ENCODE data around the gene ADAMTS14. TPM values are rescaled to one million over a fixed set of nuclear protein-coding genes. Genes with fewer than 3 reads are reported as not detected.

Gene ADAMTS14
- total and polyA plus RNA-seq, 11 donors = 0.11 to 3.8 (median 0.37) TPM; not detected in 1

DNA sequence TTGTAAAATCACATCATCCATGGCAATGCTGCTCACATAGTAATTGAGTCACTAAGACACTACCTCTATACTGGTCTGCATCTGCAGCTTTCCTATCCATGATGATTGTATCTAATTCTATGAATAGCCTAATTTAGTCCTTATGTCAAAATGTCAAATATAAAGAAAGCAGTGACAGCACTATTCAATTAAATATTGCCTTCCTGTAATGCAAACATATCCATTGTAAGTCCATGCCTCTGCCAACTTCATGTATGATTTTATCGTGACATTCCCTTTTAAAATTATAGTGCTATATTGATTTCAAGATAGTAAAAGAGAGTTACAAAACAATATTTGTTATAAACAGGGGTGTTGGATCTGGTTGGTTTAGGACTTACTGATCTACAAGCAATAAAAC is 138.7 kb downstream of the ADAMTS14 start:
- TF ChIP-seq POLR2A (IDR thresholded peaks at IDR 0.05) = no peak
- TF ChIP-seq, protein P1, sequence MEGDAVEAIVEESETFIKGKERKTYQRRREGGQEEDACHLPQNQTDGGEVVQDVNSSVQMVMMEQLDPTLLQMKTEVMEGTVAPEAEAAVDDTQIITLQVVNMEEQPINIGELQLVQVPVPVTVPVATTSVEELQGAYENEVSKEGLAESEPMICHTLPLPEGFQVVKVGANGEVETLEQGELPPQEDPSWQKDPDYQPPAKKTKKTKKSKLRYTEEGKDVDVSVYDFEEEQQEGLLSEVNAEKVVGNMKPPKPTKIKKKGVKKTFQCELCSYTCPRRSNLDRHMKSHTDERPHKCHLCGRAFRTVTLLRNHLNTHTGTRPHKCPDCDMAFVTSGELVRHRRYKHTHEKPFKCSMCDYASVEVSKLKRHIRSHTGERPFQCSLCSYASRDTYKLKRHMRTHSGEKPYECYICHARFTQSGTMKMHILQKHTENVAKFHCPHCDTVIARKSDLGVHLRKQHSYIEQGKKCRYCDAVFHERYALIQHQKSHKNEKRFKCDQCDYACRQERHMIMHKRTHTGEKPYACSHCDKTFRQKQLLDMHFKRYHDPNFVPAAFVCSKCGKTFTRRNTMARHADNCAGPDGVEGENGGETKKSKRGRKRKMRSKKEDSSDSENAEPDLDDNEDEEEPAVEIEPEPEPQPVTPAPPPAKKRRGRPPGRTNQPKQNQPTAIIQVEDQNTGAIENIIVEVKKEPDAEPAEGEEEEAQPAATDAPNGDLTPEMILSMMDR (IDR thresholded peaks at IDR 0.05) = no peak
- Histone ChIP-seq H3K4me3 (no peak overlapping the region), H3K9me3 (no peaks in the 10 kb centered on the region), H3K27ac (no peak overlapping the region), H3K27me3 (no peaks in the 10 kb centered on the region), H3K4me1 (peaks cover 0 to 14% (median 7%) of the 10 kb centered on the region in 12 donors), H3K36me3 (no peaks in the 10 kb centered on the region)
- ATAC-seq (no peak), DNase-seq (no peak)
- intact Hi-C loops (cut with DNase I) = no loop called here
- WGBS, 4 donors = 0 to 55% (median 23%) methylated on average over 1 of the region's 1 CpG

DNA sequence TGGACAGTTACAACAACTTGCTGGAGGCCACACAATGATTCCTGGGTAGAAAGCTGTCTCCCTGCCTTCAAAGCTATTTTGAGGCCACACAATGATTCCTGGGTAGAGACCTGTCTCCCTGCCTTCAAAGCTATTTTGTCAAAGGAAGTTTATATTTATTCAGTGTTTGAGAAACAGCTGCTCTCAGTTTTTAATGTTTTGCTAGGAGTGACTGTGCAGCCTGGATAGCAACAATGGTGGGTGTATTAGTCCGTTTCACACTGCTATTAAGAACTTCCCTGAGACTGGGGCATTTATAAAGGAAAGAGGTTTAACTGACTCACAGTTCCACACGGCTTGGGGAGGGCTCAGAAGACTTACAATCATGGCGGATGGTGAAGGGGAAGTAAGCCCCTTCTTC is 139.6 kb downstream of the ADAMTS14 start:
- no peak overlapping the region for H3K4me3 ChIP-seq
- no peaks in the 10 kb centered on the region for H3K27me3 ChIP-seq
- WGBS, 4 donors = 84 to 87% (median 86%) methylated on average over 3 of the region's 3 CpGs
- intact Hi-C loops (cut with DNase I) = no loop called here
- peaks cover 0 to 20% (median 9%) of the 10 kb centered on the region in 12 donors for H3K4me1 ChIP-seq
- ATAC-seq (no peak), DNase-seq (no peak)
- H3K27ac ChIP-seq = no peak overlapping the region
- no peaks in the 10 kb centered on the region for H3K9me3 ChIP-seq
- no peak for TF ChIP-seq POLR2A (IDR thresholded peaks at IDR 0.05)
- TF ChIP-seq, protein P1 (IDR thresholded peaks at IDR 0.05) = no peak
- H3K36me3 ChIP-seq = no peaks in the 10 kb centered on the region

Other genes with a start within 250 kb of the ADAMTS14 start
- under 1 TPM in 2 of 9 donors, not detected in 7; 0.22 to 0.37 TPM for gene NODAL, start 230.8 kb upstream of the ADAMTS14 start, total RNA-seq
- not detected for gene NODAL, start 230.8 kb upstream of the ADAMTS14 start, polyA plus RNA-seq
- gene PALD1, start 193.7 kb upstream of the ADAMTS14 start, total RNA-seq = 10 to 100 TPM in 1 of 9 donors, 1 to 10 TPM in 8; 3.2 to 12.3 (median 6.7) TPM
- 1 to 10 TPM; 2.7 to 4.7 TPM for gene PALD1, start 193.7 kb upstream of the ADAMTS14 start, polyA plus RNA-seq
- 10 to 100 TPM in 1 of 9 donors, 1 to 10 TPM in 4, under 1 TPM in 4; 0.50 to 19.4 (median 1.4) TPM for gene PRF1, start 69.8 kb upstream of the ADAMTS14 start, total RNA-seq
- gene PRF1, start 69.8 kb upstream of the ADAMTS14 start, polyA plus RNA-seq = 1 to 10 TPM in 1 of 2 donors, under 1 TPM in 1; 0.68 to 1.0 TPM
- gene TBATA, start 112.9 kb downstream of the ADAMTS14 start, total RNA-seq = not detected
- gene TBATA, start 112.9 kb downstream of the ADAMTS14 start, polyA plus RNA-seq = not detected
- gene SGPL1, start 143.4 kb downstream of the ADAMTS14 start, total RNA-seq = 10 to 100 TPM in 8 of 9 donors, 1 to 10 TPM in 1; 9.0 to 32.3 (median 12.2) TPM
- 10 to 100 TPM in 1 of 2 donors, 1 to 10 TPM in 1; 2.9 to 11.4 TPM for gene SGPL1, start 143.4 kb downstream of the ADAMTS14 start, polyA plus RNA-seq
- 100 to 1,000 TPM; 112 to 189 (median 144) TPM for gene PCBD1, start 216.1 kb downstream of the ADAMTS14 start, total RNA-seq
- 100 to 1,000 TPM; 103 to 177 TPM for gene PCBD1, start 216.1 kb downstream of the ADAMTS14 start, polyA plus RNA-seq